Measurements from ENCODE around the gene ANKMY1.

ANKMY1 gene

GRCh38 chr2:240575101-240575965 is 17.5 kb upstream of the ANKMY1 start:
- Histone ChIP-seq H3K27me3 (ENCODE audit: insufficient read depth, poor library complexity, severe bottlenecking) (no peaks in the 10 kb centered on the region), H3K27ac (replicated peaks) (no peak overlapping the region), H3K4me3 (replicated peaks; ENCODE audit: insufficient read depth, low read length) (no peak overlapping the region)
- TF ChIP-seq POLR2AphosphoS5 (IDR thresholded peaks at IDR 0.05; ENCODE audit: low read depth) = no peak
- no peak for TF ChIP-seq GABPA (IDR thresholded peaks at IDR 0.05; ENCODE audit: low read depth)
- TF ChIP-seq SPI1 (IDR thresholded peaks at IDR 0.05; ENCODE audit: borderline replicate concordance, low read depth) = no peak
- no peak for TF ChIP-seq REST (IDR thresholded peaks at IDR 0.05; ENCODE audit: insufficient replicate concordance, low read depth)
- TF ChIP-seq, protein P1, sequence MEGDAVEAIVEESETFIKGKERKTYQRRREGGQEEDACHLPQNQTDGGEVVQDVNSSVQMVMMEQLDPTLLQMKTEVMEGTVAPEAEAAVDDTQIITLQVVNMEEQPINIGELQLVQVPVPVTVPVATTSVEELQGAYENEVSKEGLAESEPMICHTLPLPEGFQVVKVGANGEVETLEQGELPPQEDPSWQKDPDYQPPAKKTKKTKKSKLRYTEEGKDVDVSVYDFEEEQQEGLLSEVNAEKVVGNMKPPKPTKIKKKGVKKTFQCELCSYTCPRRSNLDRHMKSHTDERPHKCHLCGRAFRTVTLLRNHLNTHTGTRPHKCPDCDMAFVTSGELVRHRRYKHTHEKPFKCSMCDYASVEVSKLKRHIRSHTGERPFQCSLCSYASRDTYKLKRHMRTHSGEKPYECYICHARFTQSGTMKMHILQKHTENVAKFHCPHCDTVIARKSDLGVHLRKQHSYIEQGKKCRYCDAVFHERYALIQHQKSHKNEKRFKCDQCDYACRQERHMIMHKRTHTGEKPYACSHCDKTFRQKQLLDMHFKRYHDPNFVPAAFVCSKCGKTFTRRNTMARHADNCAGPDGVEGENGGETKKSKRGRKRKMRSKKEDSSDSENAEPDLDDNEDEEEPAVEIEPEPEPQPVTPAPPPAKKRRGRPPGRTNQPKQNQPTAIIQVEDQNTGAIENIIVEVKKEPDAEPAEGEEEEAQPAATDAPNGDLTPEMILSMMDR (IDR thresholded peaks at IDR 0.05; ENCODE audit: insufficient read depth, low read length) = no peak
- no peak for DNase-seq (ENCODE audit: low read depth in 1 of 2, low spot score in 1 of 2)

DNA sequence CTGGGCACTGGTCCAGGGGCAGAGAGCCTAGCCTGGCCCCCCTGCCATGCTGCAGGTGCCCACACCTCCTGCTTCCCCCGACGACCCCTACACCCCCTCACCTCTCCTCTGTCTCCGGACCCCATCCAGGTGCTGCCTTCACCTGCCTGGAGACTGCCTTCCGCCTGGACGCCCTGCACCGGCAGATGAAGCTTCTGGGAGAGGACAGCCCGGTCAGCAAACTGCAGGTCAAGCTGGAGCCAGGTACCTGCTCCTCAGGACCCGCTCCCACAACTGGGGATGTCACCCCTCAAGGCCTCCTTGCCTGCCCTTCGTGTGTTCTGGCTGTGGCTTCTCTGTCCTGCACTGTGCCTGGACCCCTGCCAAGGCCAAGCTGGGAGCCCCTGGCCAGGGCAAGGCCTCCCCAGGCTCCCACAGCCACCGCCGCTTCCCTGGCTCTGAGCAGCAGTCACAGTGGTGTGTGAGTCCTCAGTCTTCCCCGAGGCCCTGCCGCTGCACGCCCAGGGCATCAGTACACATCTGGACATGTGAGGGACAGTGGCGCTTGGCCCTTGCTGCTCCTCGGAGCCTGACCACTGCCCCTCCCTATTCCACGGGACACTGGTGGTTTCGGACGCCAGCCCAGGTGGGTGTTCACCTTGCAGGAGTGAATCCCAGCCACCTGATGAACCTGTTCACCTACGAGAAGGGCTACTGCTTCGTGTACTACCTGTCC is 16.8 kb upstream of the ANKMY1 start:
- no peak overlapping the region for H3K27ac ChIP-seq (replicated peaks)
- no peaks in the 10 kb centered on the region for H3K27me3 ChIP-seq (ENCODE audit: insufficient read depth, poor library complexity, severe bottlenecking)
- TF ChIP-seq GABPA (IDR thresholded peaks at IDR 0.05; ENCODE audit: low read depth) (no peak), POLR2AphosphoS5 (IDR thresholded peaks at IDR 0.05; ENCODE audit: low read depth) (no peak), REST (IDR thresholded peaks at IDR 0.05; ENCODE audit: insufficient replicate concordance, low read depth) (no peak), SPI1 (IDR thresholded peaks at IDR 0.05; ENCODE audit: borderline replicate concordance, low read depth) (no peak)
- TF ChIP-seq, protein P1 (IDR thresholded peaks at IDR 0.05; ENCODE audit: insufficient read depth, low read length) = no peak
- DNase-seq (ENCODE audit: low read depth in 1 of 2, low spot score in 1 of 2) = no peak
- no peak overlapping the region for H3K4me3 ChIP-seq (replicated peaks; ENCODE audit: insufficient read depth, low read length)

- H3K27me3 ChIP-seq (ENCODE audit: insufficient read depth, poor library complexity, severe bottlenecking) = no peaks in the 10 kb centered on the region
- H3K4me3 ChIP-seq (replicated peaks; ENCODE audit: insufficient read depth, low read length) = no peak overlapping the region
- H3K27ac ChIP-seq (replicated peaks) = no peak overlapping the region
- no peak for DNase-seq (ENCODE audit: low read depth in 1 of 2, low spot score in 1 of 2)
- TF ChIP-seq POLR2AphosphoS5 (IDR thresholded peaks at IDR 0.05; ENCODE audit: low read depth) = no peak
- no peak for TF ChIP-seq GABPA (IDR thresholded peaks at IDR 0.05; ENCODE audit: low read depth)
- no peak for TF ChIP-seq REST (IDR thresholded peaks at IDR 0.05; ENCODE audit: insufficient replicate concordance, low read depth)
- TF ChIP-seq, protein P1 (IDR thresholded peaks at IDR 0.05; ENCODE audit: insufficient read depth, low read length) = no peak
- no peak for TF ChIP-seq SPI1 (IDR thresholded peaks at IDR 0.05; ENCODE audit: borderline replicate concordance, low read depth)
Measured at GRCh38 chr2:240573516-240574385, 16.0 kb upstream of the ANKMY1 start.
